HG02840 (cell line): Measurements from ENCODE around the gene GTPBP10.

Experiments used
- ATAC-seq: cut with Tn5 transposase; IDR thresholded peaks from one replicate; pipeline ENCODE4 v1.9.1; 2021; ENCODE audit warnings: mild to moderate bottlenecking, moderate library complexity, moderate number of reproducible peaks; ENCODE audit not compliant: unreplicated experiment, low FRiP score

Gene GTPBP10

DNA sequence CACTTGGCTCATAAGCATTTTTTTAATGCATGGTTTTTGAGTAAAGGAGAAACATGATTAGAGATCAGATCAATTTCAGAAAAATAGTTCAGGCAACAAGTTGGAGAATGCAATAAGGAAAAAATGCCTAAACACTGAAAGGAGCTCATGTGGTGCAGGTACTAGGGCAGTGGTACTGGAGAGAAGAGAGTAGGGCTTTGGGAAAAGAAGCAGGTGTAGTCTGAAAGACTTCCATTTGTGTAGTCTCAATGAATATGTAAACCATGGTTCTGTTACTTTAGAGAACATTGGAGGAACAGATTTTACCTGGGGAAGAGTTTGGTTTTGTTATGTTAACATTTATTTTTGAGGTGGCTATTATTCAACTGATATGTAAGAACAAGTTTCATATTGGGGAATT, 5.5 kb downstream of the GTPBP10 start:
- no peak for ATAC-seq

DNA sequence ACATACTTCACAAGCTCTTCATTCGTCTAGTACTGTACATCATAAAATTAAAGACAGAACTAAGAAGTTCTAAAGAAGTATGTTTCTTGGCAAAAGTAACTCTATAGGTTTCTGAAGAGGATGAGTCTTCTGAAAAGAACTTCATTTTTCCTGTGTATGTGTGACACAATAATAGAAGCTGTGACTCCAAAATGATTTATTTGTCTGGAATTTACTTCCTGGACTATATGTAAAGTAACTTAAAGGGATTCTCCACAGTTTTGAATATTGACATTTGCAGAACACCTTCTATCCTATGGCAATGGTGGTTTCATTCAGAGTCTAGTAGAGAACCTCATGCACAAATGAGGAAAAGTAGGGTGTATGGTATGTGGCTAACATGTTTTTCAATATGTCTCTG, 36.9 kb downstream of the GTPBP10 start:
- ATAC-seq, result no peak

DNA sequence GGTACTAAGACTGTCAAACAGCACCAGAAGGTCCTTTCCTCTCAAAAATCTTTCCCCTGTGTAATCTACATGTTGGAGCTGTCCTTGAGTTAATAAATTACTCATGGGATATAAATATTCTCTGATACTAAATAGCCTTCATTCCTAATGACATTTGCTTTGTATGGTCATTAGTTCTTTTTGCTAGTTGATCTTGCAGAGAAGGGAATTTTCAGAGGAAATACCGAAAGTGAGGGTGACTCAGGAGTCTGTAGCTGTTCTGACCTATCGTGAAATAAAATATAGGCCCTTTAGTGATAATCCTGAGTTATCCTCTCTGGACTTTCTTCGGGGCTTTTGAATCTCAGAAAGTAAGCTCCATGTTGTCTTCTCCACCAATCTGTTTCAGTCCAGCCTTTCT, 37.3 kb downstream of the GTPBP10 start:
- no peak for ATAC-seq

DNA sequence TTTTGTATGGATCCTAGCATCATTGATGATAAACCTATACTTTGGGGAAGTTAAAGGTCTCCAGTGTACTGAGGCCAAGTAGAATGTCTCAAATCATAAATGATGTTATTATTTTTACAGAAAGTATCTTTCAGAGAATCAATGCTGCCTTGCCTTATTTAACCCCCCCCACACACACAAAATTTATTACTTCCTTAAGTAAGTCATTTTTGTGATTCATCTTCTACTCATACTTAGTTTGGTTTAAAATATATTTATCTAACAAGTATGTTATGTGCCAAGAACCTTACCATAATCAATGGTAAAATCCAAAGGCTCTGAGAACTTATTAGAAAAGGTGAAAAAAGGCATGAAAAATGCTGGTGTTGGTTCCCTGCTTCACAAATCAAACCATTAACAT, 37.9 kb downstream of the GTPBP10 start:
- no peak for ATAC-seq

DNA sequence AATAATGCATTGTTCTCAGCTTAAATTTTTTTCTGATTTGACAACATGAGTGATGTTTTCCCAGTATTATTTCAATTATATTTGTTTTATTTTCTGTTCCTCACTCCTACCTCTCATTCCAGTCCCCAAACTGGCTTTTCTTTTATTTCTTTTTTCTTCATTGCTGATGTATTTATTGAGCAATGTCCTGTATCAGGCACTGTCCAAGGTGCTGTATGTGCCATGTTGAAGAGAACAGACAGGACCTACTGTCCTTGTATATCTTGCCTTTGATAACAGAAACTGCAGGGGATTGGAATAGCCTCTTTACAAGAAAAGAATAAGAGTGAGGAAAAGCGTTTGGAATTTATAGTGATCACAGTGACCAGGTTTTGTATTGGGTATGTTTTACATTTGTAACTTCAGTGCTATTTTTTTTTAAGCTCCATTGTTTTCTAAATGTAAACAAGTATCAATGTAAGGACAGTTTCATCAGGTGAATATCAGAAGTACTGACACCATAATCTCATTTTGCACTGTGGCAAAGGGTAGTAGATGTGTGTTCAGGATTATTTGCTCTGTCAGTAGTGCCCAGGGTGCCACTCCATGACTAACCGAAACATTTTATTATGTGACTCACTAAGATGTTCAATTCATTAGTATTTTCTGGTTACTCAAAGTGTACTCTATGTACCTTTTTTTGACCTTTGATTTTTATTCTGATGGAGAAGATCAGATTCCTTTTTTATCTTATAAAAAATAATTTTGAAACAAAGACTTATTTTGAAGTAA, 41.1 kb downstream of the GTPBP10 start:
- no peak for ATAC-seq

DNA sequence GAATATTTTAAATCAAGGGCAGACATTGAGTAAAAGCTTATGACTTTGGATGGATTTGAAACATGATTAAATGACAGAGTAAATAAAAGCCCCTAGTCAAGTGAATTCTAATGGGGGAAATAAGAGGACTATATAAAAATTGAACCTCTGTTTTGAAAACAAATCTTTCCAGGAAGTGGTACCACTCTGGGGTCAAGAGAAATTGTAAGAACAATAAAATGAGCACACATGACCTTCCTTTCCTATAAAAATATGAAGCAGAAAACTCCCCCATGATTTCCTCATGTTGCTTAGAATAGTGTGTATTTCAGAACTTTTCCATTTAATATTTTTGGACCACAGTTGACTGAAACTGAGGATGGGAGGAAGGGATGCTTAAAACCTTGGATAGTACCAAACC, 44.4 kb downstream of the GTPBP10 start:
- ATAC-seq, result no peak

DNA sequence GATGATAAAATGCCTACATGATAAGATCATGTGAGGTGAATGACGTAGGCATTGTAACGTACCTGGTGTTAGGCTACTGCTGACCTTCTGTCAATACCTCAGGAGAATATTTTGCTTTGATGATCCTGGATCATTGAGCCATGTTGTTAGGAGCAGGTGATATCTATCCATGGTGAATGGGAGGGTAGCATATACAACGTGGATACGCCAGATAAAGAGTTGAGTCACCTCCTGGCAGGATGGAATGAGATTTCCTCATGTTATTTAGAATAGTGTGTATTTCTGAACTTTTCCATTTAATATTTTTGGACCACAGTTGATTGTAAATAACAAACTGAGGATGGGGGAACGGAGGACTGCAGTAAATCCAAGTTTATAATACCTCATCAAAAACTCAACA, 45.0 kb downstream of the GTPBP10 start:
- ATAC-seq, result no peak

DNA sequence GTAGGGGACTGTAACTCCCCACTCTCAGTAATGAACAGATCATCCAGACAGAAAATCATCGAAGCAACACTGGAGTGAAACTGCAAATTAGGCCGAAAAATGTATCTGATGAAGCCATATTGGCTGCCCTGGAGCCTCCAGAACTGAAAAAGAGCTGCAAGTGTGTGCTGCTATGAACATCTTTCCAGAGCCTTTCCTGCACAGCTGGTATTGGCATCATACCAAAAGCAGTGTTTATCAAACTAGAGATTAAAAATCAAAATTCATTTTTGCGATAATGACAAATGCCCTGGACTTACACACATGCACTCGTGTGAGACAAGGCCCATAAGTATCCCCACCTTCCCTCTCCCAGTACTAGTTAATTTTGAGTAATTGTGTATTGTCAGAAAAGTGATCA, 49.9 kb downstream of the GTPBP10 start:
- ATAC-seq, result no peak

DNA sequence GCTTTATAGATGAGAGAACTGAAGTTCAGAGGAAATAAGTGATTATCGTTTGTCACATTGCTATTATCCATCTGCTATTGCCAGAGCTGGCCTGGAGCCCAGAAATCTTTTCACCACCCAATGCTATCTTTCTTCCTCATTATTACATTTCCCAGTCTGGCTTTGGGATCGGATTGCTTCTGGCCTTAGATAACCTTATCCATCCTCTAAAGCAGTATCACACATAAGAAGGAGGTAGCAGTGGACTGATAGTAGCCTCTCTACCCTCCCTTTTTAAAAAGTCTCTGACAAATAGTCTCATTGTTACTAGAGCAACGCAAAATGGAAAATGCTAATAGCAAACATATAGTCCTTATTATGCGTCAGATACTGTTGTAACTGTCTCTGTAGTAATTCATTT, 55.5 kb downstream of the GTPBP10 start:
- no peak for ATAC-seq

DNA sequence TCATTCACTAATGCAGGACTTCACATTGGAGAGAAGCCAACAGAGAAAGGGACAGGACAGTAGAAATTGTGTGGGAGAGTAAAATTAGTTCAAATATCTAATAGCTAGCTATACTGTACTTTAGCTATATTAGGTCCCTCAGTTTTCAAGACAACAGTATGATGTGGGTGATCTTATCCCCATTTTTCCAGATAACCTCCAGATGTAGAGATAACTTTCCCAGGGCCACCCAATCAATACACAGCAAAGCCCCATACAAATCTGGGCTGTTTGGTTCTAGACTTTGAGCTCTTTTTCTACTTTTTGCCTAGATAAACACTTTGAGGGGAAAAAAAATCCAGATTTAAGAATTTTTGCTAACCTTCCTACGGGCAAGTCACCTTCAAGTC, 56.3 kb downstream of the GTPBP10 start:
- ATAC-seq, result no peak

DNA sequence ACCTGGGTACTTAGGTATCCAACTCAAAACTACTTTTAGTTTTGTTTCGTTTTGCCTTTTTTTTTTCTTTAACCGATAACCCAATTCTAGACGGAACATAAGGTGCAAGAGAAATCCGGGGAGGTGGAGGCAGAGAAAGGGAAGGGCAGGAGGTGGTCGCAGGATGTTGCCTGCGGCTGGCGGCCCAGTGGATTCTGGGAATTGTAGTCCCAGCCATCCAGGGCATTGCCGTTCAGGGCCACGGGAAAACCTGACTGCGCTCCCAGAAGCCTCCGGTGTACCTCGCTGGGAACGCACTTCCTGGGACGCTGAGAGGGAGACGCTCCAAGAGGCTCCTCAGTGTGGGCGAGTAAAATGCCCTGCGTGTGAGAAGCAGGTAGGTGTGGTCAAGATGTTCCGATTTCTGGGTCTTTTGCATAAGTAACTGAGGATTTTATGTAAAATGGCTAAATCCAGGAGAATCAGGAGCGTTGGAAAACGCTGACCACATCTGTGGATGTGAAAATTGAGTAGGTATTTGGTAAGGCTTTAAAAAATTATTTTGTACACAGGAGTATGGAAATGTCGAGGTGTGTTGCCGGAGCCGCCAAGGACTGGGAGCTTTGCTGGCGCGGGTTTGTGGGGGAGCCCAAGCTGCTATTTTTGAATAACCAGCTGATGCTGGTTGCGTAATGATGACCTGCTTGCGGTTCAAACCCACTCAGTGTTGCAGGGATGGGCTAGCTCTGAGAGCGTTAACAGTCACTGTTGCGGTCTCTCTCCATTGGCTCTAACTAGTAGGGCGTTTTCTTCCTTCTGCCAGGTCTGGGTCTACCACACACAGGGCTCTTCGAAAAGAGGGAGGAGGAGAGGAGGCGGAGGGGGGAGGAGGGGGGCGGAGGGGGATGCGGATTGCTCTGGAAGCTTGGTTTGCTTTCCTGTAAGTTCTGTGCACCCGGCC, 56.9 kb downstream of the GTPBP10 start, which contains the start of gene CLDN12:
Gene CLDN12 (plus strand): TSS at position 288 of the 940 bp plus-strand sequence. CDS start 9,216 bp downstream, outside the sequence.
- peak; percentile 95 for ATAC-seq

DNA sequence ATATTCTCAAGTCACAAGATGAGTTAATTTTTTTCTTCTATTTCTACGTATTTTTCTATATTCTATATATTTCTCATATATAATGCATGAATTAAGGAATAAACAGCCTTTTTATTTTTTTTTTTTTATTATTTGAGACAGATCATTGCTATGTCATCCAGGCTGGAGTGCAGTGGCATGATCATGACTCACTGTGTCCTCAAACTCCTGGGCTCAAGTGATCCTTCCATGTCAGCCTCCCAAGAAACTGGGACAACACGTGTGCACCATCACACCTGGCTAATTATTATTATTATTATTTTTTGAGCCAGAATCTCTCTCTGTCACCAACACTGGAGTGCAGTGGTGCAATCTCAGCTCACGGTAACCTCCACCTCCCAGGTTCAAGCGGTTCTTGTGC, 58.3 kb downstream of the GTPBP10 start:
- no peak for ATAC-seq

DNA sequence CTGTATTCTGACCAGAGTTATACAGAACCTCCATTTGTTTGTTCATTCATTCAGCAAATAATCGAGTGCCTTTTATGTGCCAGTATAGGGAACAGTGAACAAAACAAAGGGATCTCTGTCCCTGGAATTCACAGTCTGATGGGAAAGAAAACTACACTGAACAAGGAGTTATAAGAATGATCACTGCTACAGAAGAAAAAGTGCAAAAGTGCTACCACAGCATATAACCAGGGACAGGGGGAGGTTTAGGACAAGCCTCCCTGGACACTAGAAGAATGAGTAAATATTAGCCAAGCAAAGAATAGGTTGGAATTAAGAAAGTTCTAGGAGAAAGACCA, 60.9 kb downstream of the GTPBP10 start:
- ATAC-seq, result no peak

DNA sequence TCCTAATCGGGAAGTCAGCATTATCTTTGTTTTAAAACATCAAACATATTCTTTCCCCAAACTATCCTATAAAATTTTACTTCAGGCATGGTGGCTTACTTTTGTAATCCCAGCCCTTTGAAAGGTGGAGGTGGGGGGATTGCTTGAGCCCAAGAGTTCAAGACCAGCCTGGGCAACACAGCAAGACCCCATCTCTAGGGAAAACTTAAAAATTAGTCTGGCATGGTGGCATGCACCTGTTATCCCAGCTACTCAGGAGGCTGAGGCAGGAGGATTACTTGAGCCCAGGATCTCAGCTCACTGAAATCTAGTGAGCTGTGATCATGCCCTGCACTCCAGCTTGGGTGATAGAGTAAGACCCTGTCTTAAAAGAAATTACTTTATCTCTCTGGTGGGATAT, 61.6 kb downstream of the GTPBP10 start:
- no peak for ATAC-seq

DNA sequence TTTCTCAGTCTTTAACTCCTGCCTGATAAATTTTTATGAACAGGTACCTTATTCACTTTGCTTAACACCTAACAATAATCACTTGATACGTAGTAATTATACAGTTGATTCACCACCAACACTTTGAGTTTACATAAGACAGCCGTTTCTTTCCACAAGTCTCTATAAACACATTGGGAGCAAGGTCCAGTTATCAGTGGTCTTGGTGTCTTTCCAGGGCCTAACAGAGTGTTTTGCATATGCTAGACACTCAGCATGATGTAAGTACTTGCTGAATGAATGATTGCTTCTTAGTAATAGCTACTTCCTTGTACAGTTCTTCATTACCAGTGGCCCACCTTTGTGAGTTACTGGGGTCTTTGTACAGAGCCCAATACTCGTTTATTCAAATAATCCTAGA, 63.2 kb downstream of the GTPBP10 start:
- no peak for ATAC-seq

DNA sequence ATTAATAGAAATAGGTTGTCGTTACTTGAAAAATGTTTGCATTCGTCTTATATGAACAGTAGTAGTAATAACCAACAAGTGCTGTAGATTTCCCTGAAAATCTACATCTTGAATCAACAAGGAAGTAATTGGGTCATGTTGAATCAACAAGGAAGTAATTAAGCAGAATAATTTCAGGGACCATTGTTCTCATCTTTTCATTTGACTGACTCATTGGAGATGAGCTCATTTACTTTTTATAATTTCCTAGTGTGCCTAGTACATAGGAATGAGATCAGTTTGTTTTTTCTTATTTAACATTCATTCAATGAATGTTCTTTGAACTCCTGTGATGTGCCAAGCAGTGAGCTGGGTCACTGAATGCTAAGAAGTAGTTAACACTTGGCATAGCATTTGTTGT, 65.0 kb downstream of the GTPBP10 start:
- ATAC-seq, result no peak

DNA sequence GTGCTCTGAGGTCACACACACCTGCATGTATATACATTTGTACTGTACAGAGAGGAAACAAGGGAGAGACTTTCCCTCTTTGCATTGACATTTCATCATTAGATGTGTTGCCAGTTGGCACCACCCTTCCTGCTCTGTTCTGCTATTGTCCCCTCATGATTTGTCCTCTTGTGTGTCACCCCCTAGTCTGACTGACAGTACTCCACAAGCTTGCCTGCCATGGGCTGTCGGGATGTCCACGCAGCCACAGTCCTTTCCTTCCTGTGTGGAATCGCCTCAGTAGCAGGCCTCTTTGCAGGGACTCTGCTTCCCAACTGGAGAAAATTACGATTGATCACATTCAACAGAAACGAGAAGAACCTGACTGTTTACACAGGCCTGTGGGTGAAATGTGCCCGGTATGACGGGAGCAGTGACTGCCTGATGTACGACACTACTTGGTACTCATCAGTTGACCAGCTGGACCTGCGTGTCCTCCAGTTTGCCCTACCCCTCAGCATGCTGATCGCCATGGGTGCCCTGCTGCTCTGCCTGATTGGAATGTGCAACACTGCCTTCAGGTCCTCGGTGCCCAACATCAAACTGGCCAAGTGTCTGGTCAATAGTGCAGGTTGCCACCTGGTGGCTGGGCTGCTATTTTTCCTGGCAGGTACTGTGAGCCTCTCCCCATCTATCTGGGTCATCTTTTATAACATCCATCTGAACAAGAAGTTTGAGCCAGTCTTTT, 66.1 kb downstream of the GTPBP10 start:
- no peak for ATAC-seq

DNA sequence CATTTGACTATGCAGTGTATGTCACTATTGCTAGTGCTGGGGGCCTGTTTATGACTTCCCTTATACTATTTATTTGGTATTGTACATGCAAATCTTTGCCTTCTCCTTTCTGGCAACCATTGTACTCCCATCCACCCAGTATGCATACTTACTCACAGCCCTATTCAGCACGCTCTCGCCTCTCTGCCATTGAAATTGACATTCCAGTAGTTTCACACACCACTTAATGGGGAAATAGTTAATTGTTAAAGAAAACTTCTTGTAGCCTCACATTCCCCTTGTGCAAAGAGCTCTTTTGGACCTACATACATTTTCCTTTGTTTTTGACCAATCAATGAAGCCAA, 66.6 kb downstream of the GTPBP10 start:
- no peak for ATAC-seq

DNA sequence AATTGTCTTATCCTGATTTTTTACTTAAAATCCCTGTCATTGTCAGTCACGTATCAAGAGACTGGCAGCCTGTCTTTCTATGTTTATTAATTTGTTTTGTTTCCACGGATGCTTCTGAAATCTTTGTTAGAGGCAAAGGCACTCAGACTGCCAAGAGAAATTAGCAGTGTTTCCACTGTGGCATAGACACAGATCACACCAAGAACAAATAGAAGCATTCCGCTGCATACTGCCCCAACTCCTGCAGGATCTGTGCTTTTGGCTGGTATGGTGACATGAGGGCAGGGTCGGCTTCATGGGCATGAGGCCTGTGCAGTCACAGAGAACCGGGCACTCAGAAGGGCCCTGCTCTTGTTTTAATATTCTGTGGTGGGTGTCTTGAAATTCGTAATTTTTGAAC, 75.1 kb downstream of the GTPBP10 start:
- ATAC-seq, result no peak

DNA sequence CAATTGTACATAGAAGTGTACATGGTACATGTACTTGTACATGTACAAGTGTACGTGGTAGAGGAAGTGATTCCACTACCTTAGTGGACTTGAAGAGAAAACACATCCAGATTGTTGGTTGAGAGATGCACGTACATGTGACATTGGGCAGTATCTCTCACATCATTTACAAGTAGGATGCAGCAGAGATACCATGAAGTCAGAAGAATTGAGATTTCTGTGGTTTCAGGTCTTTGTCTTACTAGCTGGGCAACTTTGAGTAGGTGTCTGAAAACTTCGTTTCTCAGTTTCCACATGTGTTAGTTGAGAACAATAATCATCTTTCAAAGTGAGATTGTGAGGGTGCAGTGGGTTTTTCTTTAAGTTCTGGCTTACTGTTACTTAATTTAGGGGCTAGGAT, 78.2 kb downstream of the GTPBP10 start:
- ATAC-seq, result peak; percentile 68

DNA sequence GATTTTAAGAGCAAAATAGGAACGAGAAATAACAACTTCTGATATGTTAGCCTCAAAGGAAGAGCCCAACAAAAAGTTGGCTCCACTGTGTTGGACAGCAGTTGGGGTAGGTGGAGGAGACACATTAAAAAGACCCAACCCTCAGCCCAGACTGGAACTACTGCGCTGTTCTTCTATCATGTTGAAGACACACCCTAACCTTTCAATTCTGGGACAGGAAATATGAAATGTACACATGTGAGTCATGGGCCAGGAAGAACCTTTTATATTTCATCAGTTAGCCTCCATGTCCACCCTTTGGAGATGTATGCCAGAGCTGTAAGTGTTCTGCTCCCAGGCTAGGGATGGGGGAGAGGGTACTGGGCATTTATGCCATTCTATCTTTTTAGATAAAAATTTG, 78.9 kb downstream of the GTPBP10 start:
- ATAC-seq, result no peak
